Lung (tissue), 12 donors: ENCODE measurements around the gene JPT2. TPM values are rescaled to one million over a fixed set of nuclear protein-coding genes. Genes with fewer than 3 reads are reported as not detected.

Experiments used
- ATAC-seq: fragments of 200-7000 bp; cut with Tn5 transposase; one replicate; pipeline ENCODE4 v1.9.1; 2020; ENCODE audit warnings: moderate number of reproducible peaks; ENCODE audit not compliant: insufficient read depth, low FRiP score
- DNase-seq, 3 donors: peaks; one replicate each; pipeline ENCODE4 v3.0.0-alpha.2; 2013 to 2017
- H3K27ac ChIP-seq, 2 donors: one replicate each; pipeline ENCODE4 v1.5.1; 2013; ENCODE audit warnings: mild to moderate bottlenecking in 2 of 2, moderate library complexity in 2 of 2, control low read depth in 1 of 2, inconsistent platforms in 1 of 2, low read depth in 1 of 2, low read length in 1 of 2
- H3K27me3 ChIP-seq, 3 donors: one replicate each; pipeline ENCODE4 v1.5.1; 2013; ENCODE audit warnings: low read length in 2 of 3; ENCODE audit not compliant: control insufficient read depth in 3 of 3, insufficient read depth in 3 of 3
- H3K36me3 ChIP-seq, 4 donors: one replicate each; pipeline ENCODE4 v1.5.1; 2013; ENCODE audit warnings: low read length in 4 of 4, mild to moderate bottlenecking in 1 of 4, moderate library complexity in 1 of 4; ENCODE audit not compliant: control insufficient read depth in 4 of 4, insufficient read depth in 4 of 4
- H3K4me1 ChIP-seq, 5 donors: one replicate each; pipeline ENCODE4 v1.5.1; 2013; ENCODE audit warnings: low read length in 5 of 5, mild to moderate bottlenecking in 2 of 5, moderate library complexity in 1 of 5; ENCODE audit not compliant: control insufficient read depth in 5 of 5, insufficient read depth in 5 of 5
- H3K4me3 ChIP-seq: one replicate; pipeline ENCODE4 v1.5.1; 2013; ENCODE audit warnings: mild to moderate bottlenecking, control low read depth, moderate library complexity
- H3K9ac ChIP-seq, 2 donors: one replicate each; pipeline ENCODE4 v1.5.1; 2013; ENCODE audit warnings: low read length in 2 of 2, control low read depth in 1 of 2; ENCODE audit not compliant: insufficient read depth in 1 of 2
- H3K9me3 ChIP-seq, 4 donors: one replicate each; pipeline ENCODE4 v1.5.1; 2013; ENCODE audit warnings: low read length in 3 of 4, mild to moderate bottlenecking in 1 of 4, moderate library complexity in 1 of 4; ENCODE audit not compliant: control insufficient read depth in 4 of 4, insufficient read depth in 3 of 4
- WGBS, 2 donors: extraction: QIAGEN DNeasy Blood & Tissue Kit; methylation state at CpG; one replicate each; pipeline ENCODE4 v1.1.7; 2013; 5-methylcytosine and 5-hydroxymethylcytosine counted together
- polyA plus RNA-seq, 2 donors: library from polyadenylated mRNA; stranded (reverse); fragments of 200-250 nt; gene quantifications; one replicate each; pipeline ENCODE4 v1.2.1, GENCODE V29; 2013
- total RNA-seq, 2 donors: library from RNA; depleted of rRNA in 1 of 2; stranded (reverse); fragments of >200 nt in 1 of 2; gene quantifications; one replicate each; pipeline ENCODE4 v1.2.1, GENCODE V29; 2014 to 2021
- TF ChIP-seq, protein P1 (sequence below): IDR thresholded peaks from 2 replicates; pipeline ENCODE4 v1.5.1; 2012; ENCODE audit warnings: mild to moderate bottlenecking; ENCODE audit errors: control extremely low read depth, extremely low read depth
- donor health status: control.
- donor health status: control.
- donor health status: Bipolar disorder and iron deficiency.
- donor health status: healthy.
- donor health status: DM: yes; HTN: yes; CAD: no.

Gene JPT2
- total and polyA plus RNA-seq, 4 donors, result 28.7 to 71.9 (median 51.6) TPM

GRCh38 chr16:1668612-1669319, 9.3 kb upstream of the JPT2 start:
- H3K9me3 ChIP-seq, result no peaks in the 10 kb centered on the region
- H3K27ac ChIP-seq, result no peak overlapping the region
- H3K4me1 ChIP-seq, result no peaks in the 10 kb centered on the region
- H3K36me3 ChIP-seq, result peaks cover 22 to 84% (median 63%) of the 10 kb centered on the region in 4 donors
- TF ChIP-seq, protein P1, sequence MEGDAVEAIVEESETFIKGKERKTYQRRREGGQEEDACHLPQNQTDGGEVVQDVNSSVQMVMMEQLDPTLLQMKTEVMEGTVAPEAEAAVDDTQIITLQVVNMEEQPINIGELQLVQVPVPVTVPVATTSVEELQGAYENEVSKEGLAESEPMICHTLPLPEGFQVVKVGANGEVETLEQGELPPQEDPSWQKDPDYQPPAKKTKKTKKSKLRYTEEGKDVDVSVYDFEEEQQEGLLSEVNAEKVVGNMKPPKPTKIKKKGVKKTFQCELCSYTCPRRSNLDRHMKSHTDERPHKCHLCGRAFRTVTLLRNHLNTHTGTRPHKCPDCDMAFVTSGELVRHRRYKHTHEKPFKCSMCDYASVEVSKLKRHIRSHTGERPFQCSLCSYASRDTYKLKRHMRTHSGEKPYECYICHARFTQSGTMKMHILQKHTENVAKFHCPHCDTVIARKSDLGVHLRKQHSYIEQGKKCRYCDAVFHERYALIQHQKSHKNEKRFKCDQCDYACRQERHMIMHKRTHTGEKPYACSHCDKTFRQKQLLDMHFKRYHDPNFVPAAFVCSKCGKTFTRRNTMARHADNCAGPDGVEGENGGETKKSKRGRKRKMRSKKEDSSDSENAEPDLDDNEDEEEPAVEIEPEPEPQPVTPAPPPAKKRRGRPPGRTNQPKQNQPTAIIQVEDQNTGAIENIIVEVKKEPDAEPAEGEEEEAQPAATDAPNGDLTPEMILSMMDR, result no peak
- DNase-seq (no peak), ATAC-seq (no peak)
- H3K27me3 ChIP-seq, result no peaks in the 10 kb centered on the region
- 95 to 98% methylated on average over 23 of the region's 23 CpGs for WGBS, 2 donors
- no peak overlapping the region for H3K4me3 ChIP-seq
- H3K9ac ChIP-seq, result no peak overlapping the region

GRCh38 chr16:1669698-1670097, 8.4 kb upstream of the JPT2 start:
- Histone ChIP-seq H3K36me3 (peaks cover 17 to 86% (median 66%) of the 10 kb centered on the region in 4 donors), H3K4me1 (no peaks in the 10 kb centered on the region), H3K9ac (no peak overlapping the region), H3K4me3 (no peak overlapping the region), H3K27ac (no peak overlapping the region), H3K27me3 (no peaks in the 10 kb centered on the region), H3K9me3 (no peaks in the 10 kb centered on the region)
- ATAC-seq (no peak), DNase-seq (no peak)
- 93 to 98% methylated on average over 7 of the region's 7 CpGs for WGBS, 2 donors
- TF ChIP-seq, protein P1, result no peak

DNA sequence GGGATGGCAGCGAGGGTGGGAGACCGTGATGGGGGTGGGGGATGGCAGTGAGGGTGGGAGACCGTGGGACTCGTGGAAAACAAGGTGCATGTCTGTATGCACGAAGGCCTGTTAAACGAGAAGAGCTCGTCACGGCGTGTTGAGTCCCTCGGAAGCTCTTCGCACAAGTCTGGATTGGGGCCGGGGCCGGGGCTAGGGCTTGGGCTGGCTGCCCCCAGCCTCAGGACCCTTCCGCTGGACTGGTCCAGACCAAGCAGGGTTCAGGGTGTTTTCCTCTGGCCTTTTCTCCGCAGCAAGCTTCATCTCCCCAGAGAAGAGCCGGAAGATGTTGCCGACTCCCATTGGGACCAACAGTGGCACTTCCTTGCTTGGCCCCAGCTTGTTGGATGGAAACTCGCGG, 7.7 kb upstream of the JPT2 start:
- TF ChIP-seq, protein P1, result no peak

More for the DNA sequence above, 7.7 kb upstream of the JPT2 start:
- Histone ChIP-seq H3K4me1 (no peaks in the 10 kb centered on the region), H3K4me3 (no peak overlapping the region), H3K27ac (no peak overlapping the region), H3K27me3 (no peaks in the 10 kb centered on the region), H3K36me3 (peaks cover 13 to 86% (median 66%) of the 10 kb centered on the region in 4 donors), H3K9ac (no peak overlapping the region), H3K9me3 (no peaks in the 10 kb centered on the region)
- 95 to 97% methylated on average over 19 of the region's 19 CpGs for WGBS, 2 donors
- ATAC-seq (no peak), DNase-seq (no peak)
